GM21515 (cell line): ENCODE data around the gene RELL1.

Experiments used
- ATAC-seq: cut with Tn5 transposase; IDR thresholded peaks from one replicate; pipeline ENCODE4 v1.9.1; 2021; ENCODE audit not compliant: unreplicated experiment

The RELL1 gene

GRCh38 chr4:37667197-37668100, 18.7 kb downstream of the RELL1 start:
- ATAC-seq = no peak

- no peak for ATAC-seq
Measured at GRCh38 chr4:37666625-37667071, 19.5 kb downstream of the RELL1 start.

- ATAC-seq = no peak
Measured at GRCh38 chr4:37665333-37666320, 20.5 kb downstream of the RELL1 start.

- no peak for ATAC-seq
Measured at GRCh38 chr4:37664696-37665095, 21.5 kb downstream of the RELL1 start.

- no peak for ATAC-seq
Measured at GRCh38 chr4:37663552-37663951, 22.6 kb downstream of the RELL1 start.

GRCh38 chr4:37662861-37663390, 23.2 kb downstream of the RELL1 start:
- no peak for ATAC-seq

GRCh38 chr4:37662251-37662650, 23.9 kb downstream of the RELL1 start:
- no peak for ATAC-seq

- no peak for ATAC-seq
Measured at GRCh38 chr4:37661772-37662171, 24.4 kb downstream of the RELL1 start.

- ATAC-seq = no peak
Measured at GRCh38 chr4:37659696-37660095, 26.5 kb downstream of the RELL1 start.

GRCh38 chr4:37656649-37657048, 29.5 kb downstream of the RELL1 start:
- ATAC-seq = no peak

GRCh38 chr4:37653601-37654000, 32.6 kb downstream of the RELL1 start:
- no peak for ATAC-seq

- ATAC-seq = no peak
Measured at GRCh38 chr4:37652747-37653527, 33.2 kb downstream of the RELL1 start.

- ATAC-seq = no peak
Measured at GRCh38 chr4:37651781-37652377, 34.3 kb downstream of the RELL1 start.

GRCh38 chr4:37650481-37650880, 35.7 kb downstream of the RELL1 start:
- ATAC-seq = no peak

- no peak for ATAC-seq
Measured at GRCh38 chr4:37649268-37649667, 36.9 kb downstream of the RELL1 start.

- ATAC-seq = no peak
Measured at GRCh38 chr4:37648084-37648817, 37.9 kb downstream of the RELL1 start.

- no peak for ATAC-seq
Measured at GRCh38 chr4:37646247-37646646, 39.9 kb downstream of the RELL1 start.

GRCh38 chr4:37645736-37646135, 40.4 kb downstream of the RELL1 start:
- ATAC-seq = no peak

- ATAC-seq = no peak
Measured at GRCh38 chr4:37644962-37645361, 41.2 kb downstream of the RELL1 start.
